Lower leg skin (tissue), 3 donors: ENCODE data around the gene GALNT2.

Experiments
- CTCF ChIP-seq, 3 donors: fragments of 450-650 bp; IDR thresholded peaks; one replicate each; pipeline ENCODE4 v1.5.1; 2016; ENCODE audit warnings: antibody characterized with exemption in 3 of 3, mild to moderate bottlenecking in 3 of 3, moderate library complexity in 2 of 3
- POLR2A ChIP-seq, 2 donors: fragments of 450-650 bp; IDR thresholded peaks; one replicate each; pipeline ENCODE4 v1.6.1; 2016 to 2017; ENCODE audit warnings: antibody characterized with exemption in 2 of 2, mild to moderate bottlenecking in 1 of 2, moderate library complexity in 1 of 2

GRCh38 chr1:230126529-230127104 is 59.6 kb downstream of the GALNT2 start:
- TF ChIP-seq CTCF (IDR thresholded peaks at IDR 0.05): no peak
- TF ChIP-seq POLR2A (IDR thresholded peaks at IDR 0.05): no peak
